GM19043 (cell line): Measurements from ENCODE around the gene IFT25.
A peak's percentile ranks its signal among the peaks of the same experiment; 100 is the strongest.
"Not testable (repeated sequence)": the region's sequence is repeated elsewhere in the genome, so short reads cannot be mapped to it uniquely, and the experiment has no call there.

Experiments
- ATAC-seq: cut with Tn5 transposase; IDR thresholded peaks from one replicate; pipeline ENCODE4 v1.9.1; 2021; ENCODE audit warnings: low read depth; ENCODE audit not compliant: unreplicated experiment

IFT25 gene

DNA sequence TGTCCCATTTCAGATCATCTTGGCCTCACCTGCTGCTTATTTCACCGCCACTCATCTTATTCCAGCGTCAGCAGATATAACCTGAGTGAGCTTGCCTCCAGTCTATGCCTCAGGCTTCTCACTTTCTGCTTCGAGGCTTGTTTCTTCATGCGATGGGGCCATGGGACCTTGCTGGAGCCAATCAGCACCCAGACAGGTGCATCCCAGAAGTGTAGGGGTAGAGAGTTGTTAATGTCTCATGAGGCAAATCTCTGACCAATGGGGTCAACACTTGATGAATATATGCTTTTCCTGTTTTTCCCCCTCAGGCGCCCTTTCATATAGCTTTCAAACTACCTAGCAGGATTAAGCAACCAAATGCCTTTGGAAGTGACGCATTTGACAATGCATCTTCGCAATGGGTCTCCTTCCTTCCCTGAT, 55.0 kb downstream of the IFT25 start:
- no peak for ATAC-seq

DNA sequence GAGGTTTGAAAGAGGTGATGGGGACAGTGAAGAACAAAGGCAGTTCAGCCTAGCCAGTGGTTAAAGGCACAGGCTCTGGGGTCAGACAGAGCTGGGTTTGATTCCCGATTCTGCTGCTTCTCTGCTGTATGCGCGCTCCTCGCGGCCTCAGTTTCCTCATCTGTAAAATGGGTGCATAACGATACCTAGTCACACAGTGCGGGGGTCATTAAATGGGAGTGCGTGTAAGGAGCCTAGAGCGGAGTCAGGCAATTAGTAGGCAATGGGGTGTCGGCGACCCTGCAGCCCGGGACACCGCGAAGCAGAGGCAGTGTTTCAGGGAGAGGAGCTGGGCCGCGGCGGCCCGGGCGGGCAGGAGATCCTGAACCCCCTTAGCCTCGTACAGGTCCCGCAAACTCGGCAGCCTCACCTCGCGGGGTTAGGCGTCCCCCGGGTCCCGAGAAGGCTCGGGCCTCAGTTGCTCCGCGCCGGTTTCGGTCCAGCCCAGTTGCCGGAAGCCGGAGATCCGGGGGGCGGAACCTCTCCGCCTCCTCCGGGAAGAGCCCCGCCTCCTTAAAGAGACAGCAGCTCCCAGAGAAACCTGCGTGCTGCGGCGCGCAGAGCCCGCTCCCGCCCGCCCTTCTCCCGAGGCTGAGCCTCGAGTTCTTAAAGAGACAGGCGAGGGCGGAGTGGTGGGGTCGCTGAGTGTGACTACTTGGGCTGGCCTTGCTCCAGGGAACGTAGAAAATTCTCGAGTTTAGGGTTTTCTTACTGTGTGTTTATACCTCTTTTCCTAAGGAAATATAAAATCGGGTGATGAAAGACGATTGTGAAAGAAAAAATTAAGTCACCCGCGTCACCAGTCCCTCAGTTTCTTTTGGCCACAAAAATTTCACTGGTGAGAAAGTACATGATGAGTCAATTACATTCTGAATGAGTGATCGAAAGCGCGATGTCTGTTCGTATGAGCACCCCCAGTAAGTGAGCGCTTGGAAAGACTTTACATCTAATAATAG, 55.9 kb downstream of the IFT25 start, which contains the start of gene YIPF1:
TSS of gene YIPF1 (minus strand) at position 494 of the 995 bp plus-strand sequence. CDS start 860 bp downstream, outside the sequence.
- peak; percentile 91 for ATAC-seq

DNA sequence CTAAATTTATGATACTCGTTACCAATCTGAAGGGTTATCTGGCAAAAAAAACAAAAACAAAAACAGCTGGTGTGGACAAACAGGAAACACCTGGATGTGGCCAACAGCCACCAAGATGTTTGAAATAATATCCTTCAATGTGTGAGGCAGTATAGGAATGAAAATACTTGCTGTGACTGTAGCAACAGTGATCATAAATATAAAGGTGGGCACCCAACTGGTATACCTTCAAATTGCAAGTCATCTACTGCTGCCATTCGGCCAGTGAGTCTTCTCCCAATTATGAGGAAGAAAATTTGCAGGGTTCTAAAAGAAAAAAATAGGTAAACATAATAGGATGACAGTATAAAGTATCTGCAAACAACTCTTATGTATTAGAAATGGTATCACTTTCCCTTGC, 56.8 kb downstream of the IFT25 start:
- no peak for ATAC-seq

DNA sequence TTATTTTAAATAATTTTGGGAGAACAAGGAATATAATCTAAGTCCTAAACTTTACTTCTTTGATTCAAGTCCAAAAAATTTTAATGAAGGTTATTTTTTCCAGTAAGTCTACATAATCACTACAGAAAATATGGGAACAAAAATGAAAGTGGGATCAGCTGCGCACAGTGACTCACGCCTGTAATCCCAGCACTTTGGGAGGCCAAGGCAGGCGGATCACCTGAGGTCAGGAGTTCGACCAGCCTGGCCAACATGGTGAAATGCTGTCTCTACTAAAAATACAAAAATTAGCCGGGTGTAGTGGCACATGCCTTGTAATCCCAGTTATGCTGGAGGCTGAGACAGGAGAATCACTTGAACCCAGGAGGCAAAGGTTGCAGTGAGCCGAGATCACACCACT, 61.9 kb downstream of the IFT25 start:
- not testable (repeated sequence) for ATAC-seq

DNA sequence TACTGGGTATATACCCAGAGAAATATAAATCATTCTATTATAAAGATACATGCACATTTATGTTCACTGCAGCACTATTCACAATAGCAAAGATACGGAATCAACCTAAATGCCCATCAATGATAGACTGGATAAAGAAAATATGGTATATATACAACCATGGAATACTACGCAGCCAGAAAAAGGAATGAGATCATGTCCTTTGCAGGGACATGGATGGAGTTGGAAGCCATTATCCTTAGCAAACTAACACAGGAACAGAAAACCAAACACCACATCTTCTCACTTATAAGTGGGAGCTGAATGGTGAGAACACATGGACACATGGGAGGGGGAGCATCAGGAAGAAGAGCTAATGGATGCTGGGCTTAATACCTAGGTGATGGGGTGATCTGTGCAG, 63.6 kb downstream of the IFT25 start:
- ATAC-seq: not testable (repeated sequence)

DNA sequence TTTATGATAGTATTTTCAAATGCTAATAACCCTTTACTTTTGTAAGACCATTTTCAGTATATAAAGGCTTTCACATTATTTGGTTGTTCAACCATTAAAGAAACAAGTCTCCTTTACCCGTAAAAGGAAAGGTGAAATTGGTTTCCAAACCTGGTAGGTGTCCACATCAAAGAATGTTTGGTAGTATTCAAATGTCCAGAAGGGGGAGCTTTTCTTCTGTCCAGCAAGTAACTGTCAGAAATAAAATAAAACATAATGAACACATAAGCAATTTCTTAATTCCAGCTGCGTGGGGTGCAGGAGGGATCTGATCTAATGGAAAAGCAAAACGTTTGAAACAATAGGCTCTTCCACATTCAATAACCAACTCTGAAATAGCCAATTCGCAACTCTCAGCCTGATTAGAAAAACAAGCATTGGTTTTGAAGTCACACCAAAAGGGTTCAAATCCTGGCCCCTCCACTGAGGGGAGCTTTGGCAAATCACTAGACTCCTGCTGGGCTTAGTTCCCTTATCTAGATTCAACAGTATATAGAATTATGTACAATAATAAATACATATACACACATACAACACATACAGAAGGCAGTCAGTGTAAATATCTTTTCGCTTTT, 66.9 kb downstream of the IFT25 start:
- no peak for ATAC-seq

DNA sequence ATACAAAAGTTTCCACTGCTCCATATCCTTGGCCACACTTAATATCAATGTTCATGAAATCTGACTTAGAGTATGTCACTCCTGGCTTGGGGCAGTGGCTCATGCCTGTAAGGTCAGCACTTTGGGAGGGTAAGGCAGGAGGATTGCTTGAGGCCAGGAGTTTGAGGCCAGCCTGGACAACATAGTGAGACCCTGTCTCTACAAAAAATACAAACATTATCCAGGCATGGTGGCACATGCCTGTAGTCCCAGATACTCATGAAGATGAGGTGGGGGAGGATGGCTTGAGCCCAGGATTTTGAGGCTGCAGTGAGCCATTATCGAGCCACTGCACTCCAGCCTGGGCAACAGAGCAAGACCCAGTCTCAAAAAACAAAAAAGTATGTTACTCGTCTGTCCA, 70.3 kb downstream of the IFT25 start:
- not testable (repeated sequence) for ATAC-seq

DNA sequence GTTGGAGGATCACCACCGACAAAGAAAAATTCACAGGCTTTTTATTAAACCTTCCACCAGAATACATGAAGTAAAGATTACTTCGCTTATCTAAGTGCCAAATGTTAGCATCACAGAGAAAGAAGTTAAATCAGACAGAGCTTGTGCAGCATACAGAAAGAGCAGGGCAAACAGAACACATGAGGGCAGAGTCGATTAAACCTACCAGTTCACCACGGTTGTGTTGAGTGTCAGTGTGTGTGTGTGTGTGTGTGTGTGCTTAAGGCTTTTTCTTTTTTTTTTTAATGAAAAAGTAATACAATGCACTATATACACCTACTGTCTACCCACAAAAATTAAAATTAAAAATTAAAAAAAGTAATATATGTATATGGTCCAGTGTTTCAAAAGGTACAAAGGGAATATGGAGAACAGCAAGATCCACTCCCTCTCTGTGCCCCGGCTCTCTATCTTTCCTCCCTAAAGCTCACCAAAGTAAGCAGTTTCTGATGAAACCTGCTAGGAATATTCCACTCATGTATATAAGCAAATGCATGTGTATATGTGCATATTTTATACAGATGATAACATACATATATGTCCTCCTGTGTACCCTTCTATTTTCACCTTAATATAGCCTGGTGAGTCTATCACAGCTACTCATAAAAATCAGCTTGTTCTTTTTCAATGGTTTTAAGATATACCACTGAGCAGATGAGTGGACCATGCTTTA, 73.6 kb downstream of the IFT25 start:
- no peak for ATAC-seq
